GM20431 (cell line): ENCODE data around the gene BEAN1.

Source experiments
- in situ Hi-C: fragments of 300-500 bp; cut with MseI, MboI; formaldehyde crosslinking; loops from one replicate; pipeline ENCODE4 v1.15.0; 2020; ENCODE audit warnings: low sequenced_read_pairs; ENCODE audit not compliant: unreplicated experiment

The BEAN1 gene

GRCh38 chr16:66427036-66427860 is at the start of gene BEAN1:
Gene BEAN1 (plus strand): TSS chr16:66427295. CDS start chr16:66437677, 10,382 bp downstream.
- in situ Hi-C loops = no loop called here

GRCh38 chr16:66377324-66377723 is 49.8 kb upstream of the BEAN1 start:
- in situ Hi-C loops = no loop called here

GRCh38 chr16:66378741-66379570 is 48.1 kb upstream of the BEAN1 start:
- in situ Hi-C loops = no loop called here

DNA sequence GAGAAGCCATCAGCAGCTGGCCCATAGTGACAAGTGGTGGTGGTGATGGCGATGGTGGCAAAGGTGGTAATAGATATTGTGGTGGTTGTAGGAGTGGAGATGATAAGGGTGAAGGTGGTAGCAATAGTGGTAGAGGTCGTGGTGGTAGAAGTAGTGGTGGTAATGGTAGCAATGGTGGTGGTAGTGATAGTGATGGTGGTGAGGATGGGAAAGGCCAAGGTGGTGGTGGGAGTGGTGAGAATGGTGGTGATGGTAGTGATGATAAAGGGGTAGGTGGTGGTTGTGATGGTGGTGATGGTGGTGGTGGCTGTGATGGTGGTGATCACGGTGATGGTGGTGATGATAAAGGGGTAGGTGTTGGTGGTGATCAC is 47.5 kb upstream of the BEAN1 start:
- in situ Hi-C loops = no loop called here

GRCh38 chr16:66380421-66380820 is 46.7 kb upstream of the BEAN1 start:
- in situ Hi-C loops = no loop called here

DNA sequence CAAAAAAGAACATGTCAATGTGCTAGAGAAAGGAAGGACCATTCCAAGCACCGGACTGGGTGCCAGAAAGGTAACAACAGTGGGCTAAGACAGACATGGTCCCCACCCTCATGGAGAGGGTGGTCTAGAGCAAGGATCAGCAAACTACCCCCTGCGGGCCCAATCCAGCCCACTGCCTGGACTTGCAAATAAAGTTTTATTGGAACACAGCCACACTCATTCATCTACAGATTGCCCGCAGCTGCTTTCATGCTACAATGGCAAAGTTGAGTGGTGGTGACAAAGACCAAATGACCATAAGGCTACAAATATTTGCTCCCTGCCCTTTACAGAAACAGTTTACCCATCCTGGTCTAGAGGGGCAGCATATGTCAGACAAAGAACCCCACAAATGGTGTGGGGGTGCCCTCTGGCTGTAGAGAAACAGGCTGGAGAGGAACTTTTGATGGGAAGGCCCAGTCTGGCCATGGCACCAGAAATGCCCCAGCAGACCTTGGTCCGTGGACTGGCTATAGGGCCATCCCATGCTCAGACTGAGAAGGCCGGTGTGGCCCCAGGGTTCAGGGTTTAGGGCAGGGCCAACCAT is 45.4 kb upstream of the BEAN1 start:
- in situ Hi-C loops = no loop called here

GRCh38 chr16:66382171-66382965 is 44.7 kb upstream of the BEAN1 start:
- in situ Hi-C loops = no loop called here

- in situ Hi-C loops = no loop called here
These were observed 44.2 kb upstream of the BEAN1 start for GRCh38 chr16:66382966-66383299.

GRCh38 chr16:66383551-66383950 is 43.5 kb upstream of the BEAN1 start:
- in situ Hi-C loops = no loop called here

DNA sequence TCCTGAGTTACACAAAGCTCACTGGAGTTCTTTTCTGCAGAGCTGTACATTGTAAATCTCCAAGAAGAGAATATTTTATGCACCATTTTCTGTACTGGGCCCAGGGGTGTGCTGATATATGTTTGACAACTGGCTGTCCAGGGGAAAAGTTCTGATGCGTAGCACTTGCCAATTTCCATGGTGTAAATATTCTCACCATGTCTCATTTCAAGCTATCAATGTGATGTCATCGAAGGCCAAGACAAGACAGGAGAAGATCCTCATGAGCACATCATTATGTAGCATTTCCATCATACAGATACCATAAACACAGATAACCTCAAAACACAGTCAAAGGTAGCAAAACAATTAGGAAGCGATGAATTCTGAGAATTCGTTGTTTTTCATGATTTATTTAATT is 41.7 kb upstream of the BEAN1 start:
- in situ Hi-C loops = no loop called here

- in situ Hi-C loops = no loop called here
These were observed 40.2 kb upstream of the BEAN1 start for GRCh38 chr16:66386629-66387622.

DNA sequence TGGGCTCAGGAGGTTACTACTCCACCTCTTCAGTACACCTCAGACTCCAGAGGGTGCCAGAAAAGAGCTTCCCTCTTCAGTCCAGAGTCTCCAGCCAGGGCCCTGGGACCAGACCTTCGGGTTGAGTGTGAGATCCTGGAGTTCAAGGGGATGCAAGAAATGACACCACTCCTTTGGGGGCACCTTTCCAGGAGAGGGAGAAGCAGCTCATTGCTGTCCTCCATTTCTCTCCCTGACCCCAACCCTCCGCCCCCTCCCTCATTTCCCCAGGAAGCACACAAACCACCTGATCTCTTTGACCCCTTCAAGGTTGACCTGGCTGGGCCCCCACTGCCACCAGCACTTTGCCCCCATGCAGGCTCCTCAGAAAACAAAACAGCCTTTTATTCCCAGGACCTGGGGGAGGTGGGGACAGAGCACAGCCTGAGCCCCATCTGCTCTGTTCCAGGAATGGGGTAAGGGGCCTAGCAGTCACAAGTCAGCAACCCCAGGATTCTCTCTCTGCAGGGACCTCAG is 39.2 kb upstream of the BEAN1 start:
- in situ Hi-C loops = no loop called here

GRCh38 chr16:66388350-66389139 is 38.5 kb upstream of the BEAN1 start:
- in situ Hi-C loops = no loop called here

- in situ Hi-C loops = no loop called here
These were observed 37.6 kb upstream of the BEAN1 start for GRCh38 chr16:66389256-66390176.

DNA sequence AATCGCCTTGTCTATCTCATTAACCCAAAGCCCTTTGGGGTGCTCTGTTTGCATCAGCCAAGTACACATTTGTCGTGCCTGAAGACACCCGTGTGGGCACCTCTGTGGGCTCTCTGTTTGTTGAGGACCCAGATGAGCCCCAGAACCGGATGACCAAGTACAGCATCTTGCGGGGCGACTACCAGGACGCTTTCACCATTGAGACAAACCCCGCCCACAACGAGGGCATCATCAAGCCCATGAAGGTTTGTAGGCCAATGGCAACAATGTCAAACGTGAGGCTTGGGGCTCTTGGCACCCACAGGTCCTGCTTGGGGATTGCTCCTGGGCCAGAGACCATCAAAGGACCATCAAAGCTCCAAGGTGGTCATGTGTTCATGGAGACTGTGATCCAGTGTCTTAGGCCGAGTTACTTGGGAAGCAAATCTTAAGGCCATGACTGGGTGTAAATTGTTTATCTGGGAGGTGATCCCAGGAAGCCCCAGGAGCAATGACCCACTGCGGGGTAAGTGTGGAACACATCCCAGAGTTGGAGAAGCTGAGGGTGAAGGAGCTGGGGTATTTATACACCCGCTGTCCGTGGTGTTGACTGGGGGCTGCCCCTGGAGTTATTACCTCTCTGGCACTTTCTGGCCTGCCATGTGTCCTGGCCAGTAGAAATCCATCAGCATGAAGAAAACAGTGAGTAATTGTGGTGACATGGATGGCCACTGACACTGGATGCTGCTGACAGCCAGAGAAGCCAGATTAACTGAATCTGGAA is 36.6 kb upstream of the BEAN1 start:
- in situ Hi-C loops = no loop called here
